T-helper 1 cell (primary cell): ENCODE measurements around the gene C14orf93.

Experiments
- DNase-seq, 5 donors: peaks; one replicate each; pipeline ENCODE4 v3.0.0-alpha.2; 2012 to 2020
- total RNA-seq, 4 donors: gene quantifications; one replicate each; lab custom pipeline; 2026; lab: John Stamatoyannopoulos, UW

C14orf93 gene, protein sequence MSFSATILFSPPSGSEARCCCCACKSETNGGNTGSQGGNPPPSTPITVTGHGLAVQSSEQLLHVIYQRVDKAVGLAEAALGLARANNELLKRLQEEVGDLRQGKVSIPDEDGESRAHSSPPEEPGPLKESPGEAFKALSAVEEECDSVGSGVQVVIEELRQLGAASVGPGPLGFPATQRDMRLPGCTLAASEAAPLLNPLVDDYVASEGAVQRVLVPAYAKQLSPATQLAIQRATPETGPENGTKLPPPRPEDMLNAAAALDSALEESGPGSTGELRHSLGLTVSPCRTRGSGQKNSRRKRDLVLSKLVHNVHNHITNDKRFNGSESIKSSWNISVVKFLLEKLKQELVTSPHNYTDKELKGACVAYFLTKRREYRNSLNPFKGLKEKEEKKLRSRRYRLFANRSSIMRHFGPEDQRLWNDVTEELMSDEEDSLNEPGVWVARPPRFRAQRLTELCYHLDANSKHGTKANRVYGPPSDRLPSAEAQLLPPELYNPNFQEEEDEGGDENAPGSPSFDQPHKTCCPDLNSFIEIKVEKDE
- total RNA-seq: 8.4 to 16.9 (median 10.5) reads per million in 4 donors

DNA sequence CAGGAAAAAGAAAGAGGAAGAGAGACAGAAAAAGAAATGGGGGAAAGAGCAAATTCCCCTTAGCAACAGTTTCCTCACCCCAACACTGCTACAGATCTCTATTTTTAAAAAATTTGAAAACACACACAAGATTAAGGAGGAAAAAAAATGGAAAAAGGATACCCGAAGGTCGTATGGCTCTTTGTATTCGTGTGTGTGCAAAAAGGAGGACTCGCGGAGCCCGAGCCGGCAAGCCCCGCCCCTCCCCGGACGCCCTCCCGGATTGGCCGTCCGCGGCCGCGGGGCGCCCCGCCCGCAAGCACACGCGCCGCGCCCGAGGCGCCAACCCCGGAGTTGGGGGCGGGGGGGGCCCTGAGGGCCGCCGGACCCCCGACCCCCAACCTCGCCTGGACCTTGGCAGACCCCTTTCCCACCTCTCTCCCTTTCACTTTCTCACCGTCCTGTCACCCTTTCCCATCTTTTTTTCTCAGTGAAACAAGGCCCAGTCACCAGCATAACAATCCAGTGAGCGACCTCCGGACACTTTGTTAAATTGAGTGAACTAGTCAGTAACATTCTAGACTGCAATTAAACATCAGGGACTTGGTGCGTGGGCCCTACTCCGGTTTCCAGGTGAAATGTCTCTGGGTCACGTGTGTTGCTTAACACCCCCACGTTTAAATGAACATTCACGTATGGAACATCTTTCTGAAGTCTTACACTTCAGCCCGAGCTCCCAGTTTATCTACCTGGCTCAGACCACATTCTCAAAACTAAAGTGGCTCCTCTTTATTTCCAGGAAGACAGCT, at the start of gene C14orf93:
C14orf93 (minus strand) TSS at position 205 of the 788 bp plus-strand sequence. CDS start 11,120 bp downstream, outside the sequence.
- peak; percentile 54 to 82 (median 70) for DNase-seq

GRCh38 chr14:23058654-23059504, 48.9 kb upstream of the C14orf93 start:
- no peak for DNase-seq

DNA sequence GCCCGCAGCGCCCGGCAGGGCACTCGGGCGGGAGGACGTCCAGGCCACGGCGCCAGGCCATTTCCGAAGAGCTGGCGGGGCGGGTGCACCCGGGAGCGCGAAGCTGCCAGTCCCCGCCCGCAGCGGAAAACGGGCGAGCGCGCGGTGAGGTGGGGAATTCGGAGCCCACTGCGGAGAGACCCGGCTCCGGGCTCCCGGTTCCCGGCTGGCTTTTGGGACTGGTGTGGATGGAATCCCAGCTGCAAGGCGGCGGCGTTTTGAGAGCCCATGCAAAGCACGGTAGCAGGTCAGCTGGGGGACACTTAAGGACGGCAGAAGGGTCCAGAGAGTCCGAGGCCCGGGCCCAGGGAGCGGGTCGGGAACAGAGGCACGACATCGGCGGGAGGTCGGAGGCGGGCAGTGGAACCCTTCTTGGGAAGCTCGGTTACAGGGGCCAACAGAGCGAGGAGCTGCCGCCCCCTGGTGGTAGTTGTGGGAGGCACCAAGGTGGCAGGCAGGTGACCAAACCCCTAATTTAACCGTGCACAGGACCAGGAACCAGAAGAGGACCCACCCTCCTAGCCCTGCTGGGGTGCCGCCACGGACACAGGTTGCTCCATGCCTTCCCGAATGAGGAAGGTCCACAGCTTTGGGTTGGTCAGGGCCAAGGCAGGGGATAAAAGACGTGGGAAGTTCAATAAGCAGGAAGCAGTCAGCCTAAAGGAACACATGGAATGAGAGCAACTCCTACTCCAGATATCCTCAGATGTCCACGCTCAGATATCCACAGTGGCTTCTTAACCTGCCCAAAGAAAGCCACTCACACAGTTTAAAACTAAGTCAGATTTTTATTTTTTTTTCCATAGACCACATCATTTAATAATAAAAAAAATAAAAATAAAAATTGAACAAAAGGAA, 48.1 kb upstream of the C14orf93 start:
- peak; percentile 69 to 86 (median 79) for DNase-seq

DNA sequence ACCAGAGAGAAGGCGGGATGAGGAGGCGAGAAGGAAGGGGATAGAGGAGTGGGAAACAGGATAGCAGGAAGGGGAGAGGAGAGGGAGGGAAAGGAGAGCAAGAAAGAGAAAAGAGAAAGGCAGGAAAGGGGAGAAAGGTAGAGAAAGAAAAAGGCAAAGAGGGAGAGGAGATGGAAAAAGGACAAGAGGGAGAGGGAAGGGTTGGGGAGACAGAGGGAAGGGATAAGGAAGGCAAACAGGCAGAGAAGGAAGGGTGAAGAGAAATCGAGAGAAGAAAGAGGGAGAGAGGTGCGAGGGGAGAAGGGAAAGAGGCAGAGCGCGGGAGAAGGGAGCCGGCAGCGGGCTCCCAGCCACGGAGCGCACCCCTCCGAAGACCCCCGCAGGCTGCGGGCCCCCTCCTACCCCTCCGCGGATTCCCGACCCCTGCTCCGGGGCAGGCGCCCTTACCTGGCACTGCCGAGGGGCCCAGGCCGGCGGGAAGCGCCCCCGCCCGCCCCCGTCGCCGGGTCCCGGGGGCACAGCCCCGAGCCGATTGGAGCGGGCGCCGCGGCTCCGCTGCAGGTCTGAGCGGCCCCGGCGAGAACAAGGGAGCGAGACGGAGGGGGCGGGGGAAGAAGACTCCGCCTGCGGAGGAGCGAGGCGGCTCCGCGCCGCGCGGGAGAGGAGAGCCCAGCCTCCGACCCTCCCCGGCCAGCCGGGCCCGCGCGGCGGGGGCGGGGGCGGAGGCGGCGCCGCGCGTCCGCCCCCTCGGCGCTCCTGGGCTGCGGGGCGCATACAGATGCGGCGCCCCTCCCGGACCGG, 47.2 kb upstream of the C14orf93 start, which contains the start of gene CDH24:
CDH24 (minus strand) TSS at position 565 of the 801 bp plus-strand sequence. CDS start 1,787 bp downstream, outside the sequence.
- DNase-seq: peak; percentile 51 to 70 (median 64)

DNA sequence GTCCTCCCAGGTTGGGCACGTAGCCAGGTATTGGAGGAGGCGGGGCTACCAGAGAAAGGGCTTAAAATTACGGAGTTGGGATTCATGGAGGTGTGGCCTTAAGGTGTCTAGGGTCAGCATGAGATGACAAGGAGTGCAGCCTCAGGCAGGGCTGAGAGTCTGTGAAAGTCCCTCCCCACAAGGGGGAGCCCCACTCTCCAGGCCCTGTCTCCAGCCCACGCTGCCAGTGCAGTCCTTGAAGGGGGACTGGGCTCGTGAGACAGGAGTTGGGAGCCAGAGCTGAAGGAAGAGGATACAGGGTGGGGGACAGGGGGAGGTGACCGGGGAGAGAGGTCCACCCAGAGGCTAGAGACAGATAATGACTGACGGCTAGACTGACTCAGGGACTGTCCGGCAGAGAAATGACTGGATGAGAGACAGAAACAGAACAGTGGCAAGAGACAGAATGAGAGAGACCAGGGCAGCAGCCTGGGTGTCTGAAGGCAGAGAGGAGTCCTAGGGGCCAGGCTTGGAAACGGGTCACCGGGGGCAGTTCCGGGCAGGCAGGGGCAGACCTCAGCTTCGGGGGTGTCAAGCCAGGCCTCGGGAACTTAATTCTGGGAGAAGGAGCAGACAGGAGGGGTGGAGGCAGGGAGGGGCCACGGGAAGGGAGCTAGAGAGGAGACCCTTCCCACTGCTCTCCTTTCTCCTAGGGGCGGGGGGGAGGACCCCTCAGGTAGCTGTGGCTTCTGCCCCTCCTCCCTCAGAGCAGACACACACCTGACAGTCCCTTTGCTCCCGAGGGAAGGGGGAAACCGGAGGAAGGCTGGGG, 46.4 kb upstream of the C14orf93 start:
- DNase-seq: peak; percentile 46 to 65 (median 58)

DNA sequence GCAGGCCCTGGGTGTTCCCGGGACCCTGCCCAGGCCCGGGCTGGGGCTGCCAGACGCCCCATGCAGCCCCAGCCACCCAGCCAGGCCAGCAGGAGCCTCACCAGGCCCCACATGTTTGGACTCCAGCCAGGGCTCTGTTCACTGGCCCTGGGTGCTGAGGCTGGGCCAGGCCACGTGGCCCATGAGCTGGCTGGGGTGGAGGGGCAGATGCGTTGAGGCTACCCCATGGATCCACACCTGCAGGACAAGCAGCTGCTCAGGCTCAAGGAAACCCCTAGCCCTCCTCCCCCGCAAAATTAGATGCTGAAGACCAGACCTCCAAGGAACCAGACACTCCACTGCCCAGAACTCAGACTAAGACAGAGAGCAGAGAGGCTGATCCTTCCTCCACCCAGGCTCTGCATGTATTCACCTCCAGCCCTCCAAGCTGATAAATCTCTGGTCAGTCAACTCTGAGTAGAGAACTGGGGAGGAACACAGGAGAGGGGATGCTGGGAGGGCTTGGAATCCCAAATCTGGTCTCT, 45.7 kb upstream of the C14orf93 start:
- DNase-seq: no peak

- no peak for DNase-seq
These were observed 45.2 kb upstream of the C14orf93 start for GRCh38 chr14:23055147-23055550.

GRCh38 chr14:23054000-23054811, 44.3 kb upstream of the C14orf93 start:
- no peak for DNase-seq

DNA sequence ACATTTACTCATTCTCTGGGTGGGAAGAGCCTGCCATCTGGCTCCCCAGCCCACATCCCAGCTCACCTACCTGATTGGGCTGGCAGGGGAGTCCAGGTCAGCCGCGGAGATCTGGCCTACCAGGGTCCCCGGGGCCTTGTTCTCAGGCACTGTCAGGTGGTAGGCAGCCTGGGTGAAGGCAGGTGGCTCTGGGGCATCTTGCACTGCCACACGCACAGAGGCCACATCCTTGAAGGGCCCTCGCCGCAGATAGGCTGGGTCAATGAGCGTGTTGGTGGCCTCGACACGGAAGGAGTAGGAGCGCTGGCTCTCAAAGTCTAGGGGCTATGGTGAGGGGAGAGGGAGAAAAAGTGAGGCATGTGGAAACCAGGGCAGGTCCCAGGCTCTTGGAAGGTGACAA, 43.5 kb upstream of the C14orf93 start:
- DNase-seq: no peak

DNA sequence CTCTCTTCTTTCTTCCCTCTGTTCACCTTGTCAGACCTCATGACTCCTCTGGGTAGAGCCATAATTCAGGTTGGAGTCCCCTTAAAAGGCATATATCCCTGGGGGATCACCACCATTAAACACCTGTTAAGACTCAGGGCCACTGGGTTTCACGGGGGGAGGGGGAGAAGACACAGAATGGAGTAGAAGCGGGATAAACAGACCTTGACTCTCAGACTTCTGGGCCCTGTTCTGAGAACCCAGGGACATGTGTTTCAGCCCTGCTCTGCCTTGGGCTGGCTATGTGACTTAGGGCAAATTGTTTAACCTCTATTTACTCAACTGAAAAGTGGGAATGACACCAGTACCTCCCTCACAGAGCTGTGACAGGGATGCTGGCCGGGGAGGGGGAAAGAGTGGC, 42.7 kb upstream of the C14orf93 start:
- no peak for DNase-seq

GRCh38 chr14:23052182-23052623, 42.3 kb upstream of the C14orf93 start:
- no peak for DNase-seq

- DNase-seq: no peak
These were observed 41.5 kb upstream of the C14orf93 start for GRCh38 chr14:23051141-23052057.

GRCh38 chr14:23049011-23049410, 39.1 kb upstream of the C14orf93 start:
- no peak for DNase-seq

GRCh38 chr14:23047751-23048693, 38.1 kb upstream of the C14orf93 start:
- no peak for DNase-seq

DNA sequence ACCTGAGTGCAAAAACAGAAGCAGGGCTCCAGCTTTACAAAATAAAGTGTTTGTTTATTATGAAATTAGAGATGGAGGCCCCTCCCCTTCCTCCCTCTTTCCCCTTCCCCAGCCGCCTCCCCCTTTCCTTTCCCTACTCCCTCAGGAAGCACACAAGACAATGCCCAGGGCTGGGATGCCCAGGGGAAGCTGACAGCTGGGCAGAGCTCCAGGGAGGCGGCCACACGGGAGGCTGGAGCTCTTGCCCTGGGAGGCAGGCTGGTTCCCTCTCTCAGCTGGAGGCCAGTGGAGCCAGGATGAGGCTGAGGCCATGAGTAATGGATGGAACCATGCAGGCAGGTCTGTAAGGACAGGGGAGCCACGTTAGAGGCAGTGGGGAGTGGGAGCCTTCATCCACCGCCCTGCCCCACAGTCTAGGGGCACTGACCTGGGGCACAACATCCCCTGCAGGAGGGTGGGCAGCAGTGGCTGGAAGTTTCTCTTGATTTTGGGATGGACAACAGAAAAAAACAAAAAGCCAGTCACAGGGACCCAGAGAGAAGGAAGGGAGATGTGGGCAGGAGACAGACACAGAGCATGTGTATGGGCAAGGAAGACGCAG, 37.2 kb upstream of the C14orf93 start:
- DNase-seq: no peak
